ENCODE results near the gene DCST1. TPM values are rescaled to one million over a fixed set of nuclear protein-coding genes. Genes with fewer than 3 reads are reported as not detected.

Gene DCST1
- total RNA-seq, 4 donors from 2014 or later = 0.21 to 3.5 (median 0.90) TPM; not detected in 1

GRCh38 chr1:155037043-155037442 lies 3.4 kb downstream of the DCST1 start:
- Histone ChIP-seq H3K27ac (no peak overlapping the region), H3K9me3 (no peaks in the 10 kb centered on the region), H3K27me3 (no peaks in the 10 kb centered on the region), H3K36me3 (no peaks in the 10 kb centered on the region), H3K4me3 (no peak overlapping the region), H3K4me1 (peaks cover 0 to 15% (median 0%) of the 10 kb centered on the region in 4 donors)
- no peak for TF ChIP-seq EP300 (IDR thresholded peaks at IDR 0.05)
- TF ChIP-seq, protein P1, sequence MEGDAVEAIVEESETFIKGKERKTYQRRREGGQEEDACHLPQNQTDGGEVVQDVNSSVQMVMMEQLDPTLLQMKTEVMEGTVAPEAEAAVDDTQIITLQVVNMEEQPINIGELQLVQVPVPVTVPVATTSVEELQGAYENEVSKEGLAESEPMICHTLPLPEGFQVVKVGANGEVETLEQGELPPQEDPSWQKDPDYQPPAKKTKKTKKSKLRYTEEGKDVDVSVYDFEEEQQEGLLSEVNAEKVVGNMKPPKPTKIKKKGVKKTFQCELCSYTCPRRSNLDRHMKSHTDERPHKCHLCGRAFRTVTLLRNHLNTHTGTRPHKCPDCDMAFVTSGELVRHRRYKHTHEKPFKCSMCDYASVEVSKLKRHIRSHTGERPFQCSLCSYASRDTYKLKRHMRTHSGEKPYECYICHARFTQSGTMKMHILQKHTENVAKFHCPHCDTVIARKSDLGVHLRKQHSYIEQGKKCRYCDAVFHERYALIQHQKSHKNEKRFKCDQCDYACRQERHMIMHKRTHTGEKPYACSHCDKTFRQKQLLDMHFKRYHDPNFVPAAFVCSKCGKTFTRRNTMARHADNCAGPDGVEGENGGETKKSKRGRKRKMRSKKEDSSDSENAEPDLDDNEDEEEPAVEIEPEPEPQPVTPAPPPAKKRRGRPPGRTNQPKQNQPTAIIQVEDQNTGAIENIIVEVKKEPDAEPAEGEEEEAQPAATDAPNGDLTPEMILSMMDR (IDR thresholded peaks at IDR 0.05) = no peak
- no peak for TF ChIP-seq POLR2A (IDR thresholded peaks at IDR 0.05)
- WGBS, 2 donors = 74 to 83% methylated on average over 3 of the region's 3 CpGs
- DNase-seq (ENCODE audit: low spot score in 2 of 2) = no peak

- DNase-seq (ENCODE audit: low spot score in 2 of 2) = no peak
- peaks cover 0 to 15% (median 0%) of the 10 kb centered on the region in 4 donors for H3K4me1 ChIP-seq
- H3K36me3 ChIP-seq = no peaks in the 10 kb centered on the region
- H3K27ac ChIP-seq = no peak overlapping the region
- H3K9me3 ChIP-seq = no peaks in the 10 kb centered on the region
- TF ChIP-seq EP300 (IDR thresholded peaks at IDR 0.05) (no peak), POLR2A (IDR thresholded peaks at IDR 0.05) (no peak)
- TF ChIP-seq, protein P1 (IDR thresholded peaks at IDR 0.05) = no peak
- 85% methylated on average over 6 of the region's 6 CpGs for WGBS, 2 donors
- no peaks in the 10 kb centered on the region for H3K27me3 ChIP-seq
- no peak overlapping the region for H3K4me3 ChIP-seq
Observed at GRCh38 chr1:155037851-155038441, 4.3 kb downstream of the DCST1 start.

DNA sequence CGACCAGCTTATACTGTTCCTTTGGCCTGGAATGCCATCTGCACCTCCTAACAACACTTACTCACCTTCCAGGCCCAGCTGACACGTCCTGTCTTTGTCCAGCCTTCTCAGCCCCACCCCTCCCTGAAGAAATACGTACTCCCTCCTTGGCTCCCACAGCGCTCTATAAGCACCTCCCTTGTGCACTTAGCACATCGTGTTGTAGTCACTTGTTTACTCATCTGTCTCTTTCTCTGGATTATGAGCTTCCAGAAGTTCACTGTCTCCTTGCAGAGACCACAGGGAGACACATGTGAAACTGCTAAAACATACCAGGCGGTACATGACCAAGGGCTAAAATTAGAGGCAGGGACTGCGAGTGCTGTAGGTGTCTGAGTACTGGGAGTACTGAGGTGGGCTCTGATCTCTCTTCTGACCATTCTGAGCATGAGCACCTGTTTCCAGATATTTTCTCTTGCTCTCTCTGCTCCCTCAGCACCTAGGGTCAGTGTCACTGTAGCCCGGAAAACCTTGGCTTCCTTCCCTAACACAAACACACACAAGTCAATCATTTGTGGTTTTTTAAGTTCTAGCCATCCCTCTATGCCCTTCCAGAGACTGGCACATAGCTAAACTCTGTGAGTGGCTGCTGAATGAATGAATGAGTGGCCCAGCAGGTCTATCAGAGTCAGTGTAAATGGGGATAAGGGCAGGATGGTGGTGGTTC lies 5.1 kb downstream of the DCST1 start:
- DNase-seq (ENCODE audit: low spot score in 2 of 2) = no peak
- Histone ChIP-seq H3K9me3 (no peaks in the 10 kb centered on the region), H3K27ac (peak overlapping the region in 1 of 4 donors; percentile 37), H3K4me3 (no peak overlapping the region), H3K36me3 (no peaks in the 10 kb centered on the region), H3K27me3 (no peaks in the 10 kb centered on the region), H3K4me1 (peaks cover 0 to 15% (median 0%) of the 10 kb centered on the region in 4 donors)
- TF ChIP-seq EP300 (IDR thresholded peaks at IDR 0.05) (no peak), POLR2A (IDR thresholded peaks at IDR 0.05) (no peak)
- TF ChIP-seq, protein P1 (IDR thresholded peaks at IDR 0.05) = no peak
- WGBS, 2 donors = 45 to 51% methylated on average over 8 of the region's 8 CpGs

DNA sequence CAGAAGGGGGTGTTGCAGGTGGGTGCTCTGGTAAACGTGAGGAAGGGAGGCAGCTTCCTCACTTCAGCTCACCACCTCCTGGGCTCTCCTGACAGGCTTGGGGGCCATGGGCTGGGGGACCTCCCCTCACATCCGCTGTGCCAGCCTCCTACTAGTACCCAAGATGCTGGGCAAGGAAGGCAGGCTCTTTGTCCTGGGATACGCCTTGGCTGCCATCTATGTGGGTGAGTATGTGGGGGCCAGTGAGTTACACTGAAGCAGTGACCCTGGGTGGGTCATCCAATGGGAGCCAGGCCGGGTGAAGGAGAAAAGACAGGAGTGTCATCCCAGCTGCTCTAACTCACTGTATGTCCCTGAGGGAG lies 5.7 kb downstream of the DCST1 start:
- H3K27ac ChIP-seq = no peak overlapping the region
- H3K36me3 ChIP-seq = no peaks in the 10 kb centered on the region
- no peaks in the 10 kb centered on the region for H3K27me3 ChIP-seq
- DNase-seq (ENCODE audit: low spot score in 2 of 2) = no peak
- H3K4me1 ChIP-seq = peaks cover 0 to 15% (median 0%) of the 10 kb centered on the region in 4 donors
- no peak overlapping the region for H3K4me3 ChIP-seq
- TF ChIP-seq POLR2A (IDR thresholded peaks at IDR 0.05) = no peak
- no peak for TF ChIP-seq EP300 (IDR thresholded peaks at IDR 0.05)
- TF ChIP-seq, protein P1 (IDR thresholded peaks at IDR 0.05) = no peak
- 76 to 81% methylated on average over 4 of the region's 4 CpGs for WGBS, 2 donors
- no peaks in the 10 kb centered on the region for H3K9me3 ChIP-seq

DNA sequence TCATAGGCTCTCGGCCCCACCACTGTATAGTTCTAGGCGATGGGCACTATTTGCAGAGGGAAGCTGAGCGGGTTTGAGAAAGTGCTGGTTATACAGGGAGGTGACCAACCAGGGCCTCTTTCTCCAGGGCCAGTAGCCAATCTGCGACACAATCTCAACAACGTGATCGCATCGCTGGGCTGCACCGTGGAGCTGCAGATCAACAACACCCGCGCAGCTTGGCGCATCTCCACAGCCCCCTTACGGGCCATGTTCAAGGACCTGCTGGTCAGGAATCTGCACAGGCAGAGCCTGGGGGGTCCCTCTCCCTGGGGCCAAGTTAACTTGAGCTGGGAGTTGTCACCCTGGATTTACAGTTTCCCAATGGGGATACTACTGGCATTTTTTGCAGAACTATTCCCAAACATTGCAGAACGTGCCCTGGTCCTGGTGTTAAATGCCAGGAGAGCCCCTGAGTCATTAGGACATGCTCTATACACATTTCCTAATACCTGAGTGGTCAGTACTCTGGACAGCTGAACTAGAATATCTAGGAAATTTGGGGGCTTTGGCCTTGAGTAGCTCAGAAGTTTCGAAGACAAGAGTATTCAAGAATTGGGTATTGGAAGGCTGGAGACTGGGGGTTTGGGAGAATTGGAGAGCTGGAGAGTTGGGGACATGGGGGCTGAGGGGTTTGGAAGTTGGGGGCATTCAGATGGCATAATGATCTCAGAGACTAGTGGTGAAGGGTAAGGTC lies 6.9 kb downstream of the DCST1 start:
- H3K27ac ChIP-seq = no peak overlapping the region
- H3K4me3 ChIP-seq = no peak overlapping the region
- DNase-seq (ENCODE audit: low spot score in 2 of 2) = no peak
- WGBS, 2 donors = 85 to 89% methylated on average over 13 to 14 of the region's 14 CpGs
- H3K9me3 ChIP-seq = no peaks in the 10 kb centered on the region
- peaks cover 0 to 27% (median 0%) of the 10 kb centered on the region in 4 donors for H3K4me1 ChIP-seq
- H3K27me3 ChIP-seq = no peaks in the 10 kb centered on the region
- no peak for TF ChIP-seq EP300 (IDR thresholded peaks at IDR 0.05)
- TF ChIP-seq, protein P1 (IDR thresholded peaks at IDR 0.05) = no peak
- no peak for TF ChIP-seq POLR2A (IDR thresholded peaks at IDR 0.05)
- no peaks in the 10 kb centered on the region for H3K36me3 ChIP-seq

Data from tibial nerve (tissue), 4 donors.